SK-N-SH (cell line): ENCODE data around the gene ISCA1. TPM values are rescaled to one million over a fixed set of nuclear protein-coding genes. Genes with fewer than 3 reads are reported as not detected.

Source experiments
- CTCF ChIA-PET: fragments of 300-600, 350-600 bp; formaldehyde crosslinking; extraction: SDS; loops from one replicate; lab custom pipeline; 2021; lab: Yijun Ruan, JAX
- POLR2A ChIA-PET: fragments of 350-600 bp; sonication (Branson Sonifier 250); formaldehyde crosslinking; extraction: SDS; loops from one replicate; lab custom pipeline; 2020; ENCODE audit warnings: antibody characterized with exemption, inconsistent platforms; lab: Yijun Ruan, JAX
- DNase-seq: peaks from one replicate; pipeline ENCODE4 v3.0.0; 2012
- H2AFZ ChIP-seq: fragments of 200-600 bp; sonication (generic); 2 replicates; pipeline ENCODE4 v1.8.1; 2016; ENCODE audit warnings: antibody characterized with exemption, mild to moderate bottlenecking, low read depth
- H3F3A ChIP-seq: fragments of 200-600 bp; sonication (generic); replicated peaks from 2 replicates; pipeline ENCODE3; 2016; ENCODE audit warnings: antibody characterized with exemption, mild to moderate bottlenecking; ENCODE audit not compliant: insufficient read depth
- H3K27ac ChIP-seq, 2 experiments: fragments of 200-500 bp in 1 of 2; fragments of 200-600 bp in 1 of 2; sonication (Bioruptor generic) in 1 of 2; sonication (generic), shearing (Covaris generic) in 1 of 2; 2 replicates each; pipeline versions ENCODE4 v1.5.1 to v1.6.1; 2014 to 2016; ENCODE audit warnings: low read depth in 2 of 2, inconsistent platforms in 1 of 2, low read length in 1 of 2, mild to moderate bottlenecking in 1 of 2, mixed read lengths in 1 of 2
- H3K27me3 ChIP-seq: fragments of 200-600 bp; sonication (generic), shearing (Covaris generic); 2 replicates; pipeline ENCODE4 v1.6.1; 2016; ENCODE audit warnings: mixed run types; ENCODE audit not compliant: insufficient read depth
- H3K36me3 ChIP-seq, 2 experiments: fragments of 200-500 bp in 1 of 2; fragments of 200-600 bp in 1 of 2; sonication (Bioruptor generic) in 1 of 2; sonication (generic) in 1 of 2; replicated peaks in 1 of 2; 2 replicates each; pipeline versions ENCODE3 to v1.5.1; 2014 to 2016; ENCODE audit warnings: low read length in 1 of 2, mild to moderate bottlenecking in 1 of 2; ENCODE audit not compliant: insufficient read depth in 2 of 2, control insufficient read depth in 1 of 2
- H3K4me1 ChIP-seq, 2 experiments: fragments of 200-500 bp in 1 of 2; fragments of 200-600 bp in 1 of 2; sonication (Bioruptor generic) in 1 of 2; sonication (generic), shearing (Covaris generic) in 1 of 2; 2 replicates each; pipeline versions ENCODE4 v1.5.1 to v1.6.1; 2014 to 2016; ENCODE audit warnings: low read depth in 1 of 2, low read length in 1 of 2, mixed run types in 1 of 2; ENCODE audit not compliant: insufficient read depth in 2 of 2, control insufficient read depth in 1 of 2
- H3K4me2 ChIP-seq: fragments of 200-600 bp; sonication (generic), shearing (Covaris generic); 2 replicates; pipeline ENCODE4 v1.6.1; 2017; ENCODE audit warnings: mixed run types
- H3K4me3 ChIP-seq, 2 experiments: fragments of 200-500 bp in 1 of 2; fragments of 200-600 bp in 1 of 2; sonication (Bioruptor generic) in 1 of 2; sonication (generic), shearing (Covaris generic) in 1 of 2; 2 replicates each; pipeline versions ENCODE4 v1.5.1 to v1.8.1; 2014 to 2016; ENCODE audit warnings: low read depth in 2 of 2, inconsistent platforms in 1 of 2, low read length in 1 of 2, mild to moderate bottlenecking in 1 of 2, mixed read lengths in 1 of 2, moderate library complexity in 1 of 2
- H3K79me2 ChIP-seq: fragments of 200-600 bp; sonication (generic); 2 replicates; pipeline ENCODE4 v1.8.1; 2017; ENCODE audit warnings: mild to moderate bottlenecking; ENCODE audit not compliant: insufficient read depth
- H3K9ac ChIP-seq: fragments of 200-600 bp; sonication (generic); 2 replicates; pipeline ENCODE4 v1.6.1; 2017; ENCODE audit warnings: mixed run types
- H3K9me2 ChIP-seq: fragments of 200-600 bp; sonication (generic); 2 replicates; pipeline ENCODE4 v1.6.1; 2017; ENCODE audit warnings: mixed run types
- H3K9me3 ChIP-seq: fragments of 200-600 bp; sonication (generic); 2 replicates; pipeline ENCODE4 v1.6.1; 2017; ENCODE audit warnings: mixed run types, mild to moderate bottlenecking, moderate library complexity
- H4K20me1 ChIP-seq: fragments of 200-600 bp; sonication (generic); 2 replicates; pipeline ENCODE4 v1.6.1; 2017; ENCODE audit warnings: mild to moderate bottlenecking, mixed run types; ENCODE audit not compliant: insufficient read depth
- ELF1 ChIP-seq: IDR thresholded peaks from 2 replicates; pipeline ENCODE4 v1.4.0; 2012
- FOSL2 ChIP-seq: IDR thresholded peaks from 2 replicates; pipeline ENCODE4 v1.4.0; 2012; ENCODE audit warnings: low read depth, mild to moderate bottlenecking, moderate library complexity, borderline replicate concordance
- GABPA ChIP-seq: IDR thresholded peaks from 2 replicates; pipeline ENCODE4 v1.4.0; 2012; ENCODE audit warnings: low read depth, mild to moderate bottlenecking
- MEF2A ChIP-seq: IDR thresholded peaks from 2 replicates; pipeline ENCODE4 v1.4.0; 2012; ENCODE audit warnings: low read depth, borderline replicate concordance
- NRF1 ChIP-seq: IDR thresholded peaks from 2 replicates; pipeline ENCODE4 v1.6.1; 2012; ENCODE audit warnings: low read depth, mild to moderate bottlenecking, low read length
- PBX3 ChIP-seq: IDR thresholded peaks from 2 replicates; pipeline ENCODE4; 2012
- RCOR1 ChIP-seq: fragments of 150-350 bp; IDR thresholded peaks from 2 replicates; pipeline ENCODE4 v1.6.1; 2017; ENCODE audit warnings: antibody characterized with exemption, low read length
- REST ChIP-seq: IDR thresholded peaks from 2 replicates; pipeline ENCODE4 v1.6.1; 2012; ENCODE audit warnings: mild to moderate bottlenecking, low read depth, low read length, moderate library complexity
- SMC3 ChIP-seq: IDR thresholded peaks from 2 replicates; pipeline ENCODE4 v1.6.1; 2012; ENCODE audit warnings: low read depth, low read length, improper control_type of control experiment
- TCF12 ChIP-seq: IDR thresholded peaks from 2 replicates; pipeline ENCODE4 v1.4.0; 2012
- TEAD4 ChIP-seq: IDR thresholded peaks from 2 replicates; pipeline ENCODE4 v1.4.0; 2012; ENCODE audit warnings: mild to moderate bottlenecking, borderline replicate concordance; ENCODE audit not compliant: insufficient read depth
- USF2 ChIP-seq: fragments of 150-350 bp; IDR thresholded peaks from 2 replicates; pipeline ENCODE4 v1.6.1; 2017; ENCODE audit warnings: antibody characterized with exemption, low read length, low read depth, borderline replicate concordance
- ZBTB33 ChIP-seq: IDR thresholded peaks from 2 replicates; pipeline ENCODE4 v1.4.0; 2012; ENCODE audit warnings: low read depth, borderline replicate concordance
- WGBS: methylation state at CpG from one replicate; pipeline ENCODE4 v1.1.6; 2017; ENCODE audit warnings: low lambda C conversion rate; 5-methylcytosine and 5-hydroxymethylcytosine counted together
- polyA plus RNA-seq, 3 experiments: library from polyadenylated mRNA; depleted of rRNA; stranded (reverse); fragments of >200 nt; gene quantifications; 2 replicates each; pipeline ENCODE4 v1.2.3, GENCODE V29; 2012
- small RNA-seq, 7 experiments: library from RNA; depleted of rRNA; stranded (forward); fragments of <200 nt; gene quantifications; one replicate each; pipeline ENCODE3, GENCODE V24; 2012

Gene ISCA1
- polyA plus RNA-seq, 1 of the 3 experiments (the other 2 are of a cell fraction): 10.9 TPM

- H3K9ac ChIP-seq: no peak overlapping the region
- WGBS: 69% methylated on average over 7 of the region's 7 CpGs
- no peaks in the 10 kb centered on the region for H3F3A ChIP-seq
- POLR2A ChIA-PET: no interaction called here
- TF ChIP-seq RCOR1: no peak
- TF ChIP-seq MEF2A: no peak
- TF ChIP-seq USF2: no peak
- no peak for TF ChIP-seq REST
- TF ChIP-seq FOSL2: no peak
- TF ChIP-seq SMC3: no peak
- TF ChIP-seq TEAD4: no peak
- no peak for TF ChIP-seq TCF12
- TF ChIP-seq NRF1: no peak
- TF ChIP-seq PBX3: no peak
- no peak for TF ChIP-seq ELF1
- no peak for TF ChIP-seq ZBTB33
- no peak for TF ChIP-seq GABPA
- no peak overlapping the region for H2AFZ ChIP-seq
- H3K27ac ChIP-seq: no peak overlapping the region
- no peaks in the 10 kb centered on the region for H3K36me3 ChIP-seq
- no peak overlapping the region for H3K4me2 ChIP-seq
- CTCF ChIA-PET: interaction anchor here (1.2 kb wide), 1 partner anchor 15 kb away, joined by 4 read pairs; no protein-coding TSS in a partner anchor
- no peaks in the 10 kb centered on the region for H4K20me1 ChIP-seq
- H3K79me2 ChIP-seq: no peaks in the 10 kb centered on the region
- DNase-seq: no peak
- H3K4me1 ChIP-seq: no peaks in the 10 kb centered on the region
- H3K9me2 ChIP-seq: no peaks in the 10 kb centered on the region
- no peaks in the 10 kb centered on the region for H3K27me3 ChIP-seq
- H3K4me3 ChIP-seq: no peak overlapping the region
- H3K9me3 ChIP-seq: no peaks in the 10 kb centered on the region
Observed at GRCh38 chr9:86217076-86217755, 65.1 kb downstream of the ISCA1 start.

Small RNA genes lying within 50 kb of the gene (small RNA-seq; reads per million reads assigned to genes)
- 0 reads per million in 7 experiments for gene AL137849.1
- 0 reads per million in 7 experiments for gene RN7SKP264

Other genes starting within 250 kb of the ISCA1 start
- 69.8 and 83.2 TPM in 2 replicates for gene GOLM1, start 183.0 kb downstream of the ISCA1 start, polyA plus RNA-seq (2012; rRNA removed)
- gene C9orf153, start 22.9 kb downstream of the ISCA1 start, polyA plus RNA-seq (2012; rRNA removed): 0.03 TPM in 1 of 2 replicates, not detected in the other
- gene TUT7, start 71.9 kb upstream of the ISCA1 start, polyA plus RNA-seq (2012; rRNA removed): 6.7 and 7.3 TPM in 2 replicates